Stimulated activated CD4-positive, alpha-beta T cell treated with anti-CD3 and anti-CD28 coated beads, Interleukin-4, amount 100 ng/mL, for 48 hours (primary cell): ENCODE measurements around the gene CLEC18B.
"Not testable (repeated sequence)": the region's sequence is repeated elsewhere in the genome, so short reads cannot be mapped to it uniquely, and the experiment has no call there.

Experiments used
- DNase-seq, 2 donors: peaks; one replicate each; pipeline ENCODE4 v3.0.0-alpha.2; 2020; ENCODE audit warnings: low read depth in 2 of 2

CLEC18B gene

DNA sequence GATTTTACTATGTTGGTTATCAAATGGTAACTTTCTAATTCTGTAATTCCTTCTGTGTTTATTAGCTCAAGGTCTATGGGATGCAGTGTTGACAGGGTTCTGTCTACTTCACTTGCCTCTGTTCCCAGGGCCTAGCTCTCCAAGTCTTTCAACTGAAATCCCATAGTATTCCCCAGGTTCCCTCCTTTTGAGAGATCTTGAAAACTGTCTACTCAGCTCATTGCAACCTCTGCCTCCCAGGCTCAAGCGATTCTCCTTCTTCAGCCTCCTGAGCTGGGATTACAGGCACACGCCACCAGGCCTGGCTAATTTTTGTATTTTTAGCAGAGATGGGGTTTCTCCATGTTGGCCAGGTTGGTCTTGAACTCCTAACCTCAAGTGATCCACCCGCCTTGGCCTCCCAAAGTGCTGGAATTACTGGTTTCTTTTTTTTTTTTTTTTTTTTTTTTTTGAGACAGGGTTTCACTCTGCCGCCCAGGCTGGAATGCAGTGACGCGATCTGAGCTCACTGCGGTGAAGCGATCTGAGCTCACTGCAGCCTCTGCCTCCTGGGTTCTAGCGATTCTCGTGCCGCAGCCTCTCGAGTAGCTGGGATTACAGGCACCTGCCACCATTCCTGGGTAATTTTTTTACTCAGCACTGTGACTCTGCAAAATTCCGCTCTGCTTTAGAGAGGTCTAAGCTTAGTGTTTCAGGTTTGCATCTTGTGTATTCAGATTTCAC is 22.5 kb upstream of the CLEC18B start:
- DNase-seq: not testable (repeated sequence)

DNA sequence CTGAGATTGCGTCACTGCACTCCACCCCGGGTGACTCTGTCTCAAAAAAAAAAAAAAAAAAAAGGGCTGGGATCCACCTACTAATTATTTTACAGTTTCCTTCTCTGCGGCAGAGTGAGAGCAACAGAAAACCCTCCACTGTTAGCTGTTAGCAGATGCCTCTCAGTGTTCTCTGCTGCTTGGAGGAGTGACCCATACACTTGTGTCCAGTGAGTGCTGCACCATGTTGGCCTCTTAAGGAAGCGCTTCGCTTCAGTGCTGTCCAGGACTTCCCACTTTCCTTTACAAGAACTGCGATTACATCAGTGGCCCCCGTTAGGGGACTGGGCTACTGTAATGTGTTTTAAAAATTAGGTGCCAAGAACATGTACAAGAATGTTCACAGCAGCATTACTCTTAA is 18.4 kb upstream of the CLEC18B start:
- no peak for DNase-seq

DNA sequence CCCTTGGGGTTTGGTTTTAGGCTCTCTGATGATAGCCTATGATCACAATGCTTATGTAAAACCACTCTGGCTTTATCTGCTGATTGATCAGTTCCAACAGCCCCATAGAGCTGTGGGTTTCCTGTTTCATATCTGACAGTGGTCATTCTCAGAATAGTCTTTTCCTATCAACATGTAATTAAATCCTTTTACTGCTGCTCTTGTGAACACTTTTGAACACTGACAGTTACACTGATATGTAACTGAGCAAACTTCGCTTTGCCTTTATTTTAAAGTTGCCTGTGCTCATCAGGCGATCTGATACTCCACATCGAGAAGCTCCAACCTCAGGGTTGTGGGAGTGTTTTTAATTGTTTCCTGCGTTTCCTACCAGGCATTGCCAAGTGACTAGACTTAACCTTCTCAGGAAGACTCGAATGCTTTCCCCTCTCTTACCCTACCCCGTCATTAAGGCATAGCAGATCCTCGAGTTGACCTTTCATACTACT is 17.3 kb upstream of the CLEC18B start:
- no peak for DNase-seq

DNA sequence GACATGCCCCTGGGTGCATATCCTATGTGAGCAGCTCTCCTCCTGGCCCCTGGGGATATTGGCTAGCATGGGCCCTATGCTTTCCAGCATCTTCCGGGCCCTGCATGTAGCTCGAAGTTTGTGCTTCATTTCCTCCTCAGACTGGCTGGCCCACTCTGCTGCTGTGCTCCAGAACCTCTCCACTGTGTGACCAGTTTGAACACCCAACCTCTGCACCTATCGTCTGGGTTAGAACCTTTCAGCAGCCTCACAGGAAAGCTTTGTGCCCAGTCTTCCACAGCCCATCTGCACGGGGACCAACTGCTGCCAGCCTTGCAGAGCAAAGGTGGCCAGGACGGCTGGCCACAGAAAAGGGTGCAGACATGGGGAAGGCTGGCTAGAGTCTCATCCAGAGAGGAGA is 10.2 kb upstream of the CLEC18B start:
- DNase-seq: no peak

DNA sequence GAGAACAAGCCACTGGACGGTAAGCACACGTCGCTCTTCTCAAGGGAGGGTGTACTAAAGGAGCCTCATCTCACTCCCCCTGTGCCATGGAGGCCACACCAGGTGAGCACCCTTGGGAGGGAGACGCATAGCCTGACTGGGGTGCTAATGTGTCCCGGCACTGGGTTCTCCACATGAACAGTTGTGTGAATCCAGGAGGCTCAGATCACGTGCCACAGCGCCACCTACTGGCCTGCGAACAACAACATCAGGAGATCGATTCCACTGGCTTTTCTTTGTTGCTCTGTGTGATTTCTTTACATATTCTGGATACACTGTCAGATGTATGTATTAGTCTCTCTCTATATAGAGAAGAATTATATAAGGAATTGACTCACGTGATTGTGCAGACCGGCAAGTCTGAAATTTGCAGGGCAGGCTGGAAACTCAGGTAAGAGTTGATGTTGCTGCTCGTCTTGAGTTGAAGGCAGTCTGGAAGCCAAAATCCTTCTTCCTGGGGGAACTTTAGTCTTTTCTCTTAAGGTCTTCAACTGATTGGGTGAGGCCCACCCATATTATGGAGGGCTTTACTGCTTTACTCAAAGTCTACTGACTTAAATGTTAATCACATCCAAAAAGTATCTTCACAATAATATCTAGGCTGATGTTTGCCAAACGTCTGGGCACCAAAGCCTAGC is 8.9 kb upstream of the CLEC18B start:
- peak; percentile 22 to 30 for DNase-seq

DNA sequence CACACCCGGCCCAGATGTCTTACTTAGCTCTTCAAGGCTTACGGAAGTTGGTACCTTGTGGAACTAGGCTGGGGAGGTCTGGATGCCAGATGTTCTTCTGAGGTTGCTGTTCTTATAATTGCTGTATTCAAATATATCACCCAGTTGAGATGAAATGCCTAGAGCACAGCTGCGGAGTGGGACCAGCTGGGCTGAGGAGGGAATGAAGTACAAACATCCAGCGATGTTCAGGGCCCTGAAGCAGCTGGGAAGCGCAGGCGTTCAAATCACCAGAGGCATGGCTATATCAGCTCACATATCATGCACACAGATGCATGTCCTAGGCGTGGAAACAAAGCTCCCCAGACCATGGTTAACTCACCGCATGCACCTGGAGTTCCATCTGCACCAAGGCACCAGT is 7.2 kb upstream of the CLEC18B start:
- DNase-seq: not testable (repeated sequence)

DNA sequence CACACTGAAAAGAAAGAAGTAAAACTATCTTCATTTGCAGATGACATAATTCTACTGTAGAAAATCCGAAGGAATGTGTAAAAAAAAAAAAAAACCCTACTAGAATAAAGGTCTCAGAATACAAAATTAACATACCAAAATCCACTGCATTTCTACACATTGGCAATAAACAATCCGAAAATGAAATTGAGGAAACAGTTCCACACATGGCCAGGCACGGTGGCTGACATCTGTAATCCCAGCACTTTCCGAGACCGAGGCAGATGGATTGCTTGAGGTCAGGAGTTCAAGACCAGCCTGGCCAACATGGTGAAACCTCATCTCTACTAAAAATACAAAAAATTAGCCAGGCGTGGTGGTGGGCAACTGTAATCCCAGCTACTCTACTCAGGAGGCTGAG is 4.5 kb upstream of the CLEC18B start:
- not testable (repeated sequence) for DNase-seq

DNA sequence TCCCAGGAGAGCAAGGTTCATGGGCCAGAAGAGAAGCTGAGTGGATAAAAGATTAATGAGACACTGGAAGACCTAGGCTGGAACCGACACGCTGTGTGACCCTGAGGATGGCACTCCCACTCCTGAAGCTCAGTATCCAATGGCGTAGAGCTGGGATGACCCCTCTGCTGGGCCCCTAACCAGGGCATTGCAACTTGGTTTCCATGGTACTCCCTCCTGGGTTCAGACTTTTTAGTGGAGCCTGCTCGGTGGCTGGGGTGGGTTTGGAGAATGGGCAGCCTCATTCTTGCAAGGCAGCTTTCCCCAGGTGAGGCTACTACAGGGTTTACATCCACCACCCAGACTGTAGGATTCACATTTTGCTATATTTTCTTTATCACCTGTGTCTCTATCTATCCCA is 2.4 kb upstream of the CLEC18B start:
- DNase-seq: not testable (repeated sequence)

DNA sequence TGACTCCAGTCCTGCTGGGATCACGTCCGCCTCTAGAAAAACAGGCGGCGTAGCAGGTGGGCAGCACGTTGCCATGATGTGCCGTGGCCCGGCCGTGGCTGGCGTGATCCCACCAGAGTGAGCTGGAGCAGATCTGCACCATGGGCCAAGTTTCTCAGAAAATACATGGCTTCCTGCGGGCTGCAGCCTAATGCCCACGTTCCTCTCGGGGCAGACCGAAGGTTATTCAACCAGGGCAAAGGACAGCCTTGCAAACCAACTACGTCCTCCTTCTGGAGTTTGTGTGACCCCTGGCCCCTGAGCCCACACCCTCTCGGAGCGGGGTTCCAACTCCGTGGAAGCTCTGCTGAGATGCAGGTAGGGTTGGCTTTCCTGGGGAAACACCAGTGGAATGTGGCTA is 808 bp upstream of the CLEC18B start:
- DNase-seq: not testable (repeated sequence)

DNA sequence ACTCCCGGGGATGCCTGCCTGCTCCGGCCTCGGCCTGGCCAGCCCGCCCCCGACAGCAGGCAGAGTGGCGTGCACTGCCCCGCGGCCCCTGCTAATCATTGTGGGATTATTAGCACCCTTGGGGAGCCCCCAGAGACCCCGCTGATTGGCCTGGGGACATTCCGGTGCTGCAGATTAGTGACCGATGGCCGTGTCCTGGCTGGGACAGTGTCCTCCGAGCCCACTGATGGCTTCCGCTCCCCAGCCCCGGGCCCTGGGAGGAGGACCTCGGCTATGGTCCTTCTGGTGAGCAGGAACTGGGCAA is 156 bp upstream of the CLEC18B start:
- not testable (repeated sequence) for DNase-seq

DNA sequence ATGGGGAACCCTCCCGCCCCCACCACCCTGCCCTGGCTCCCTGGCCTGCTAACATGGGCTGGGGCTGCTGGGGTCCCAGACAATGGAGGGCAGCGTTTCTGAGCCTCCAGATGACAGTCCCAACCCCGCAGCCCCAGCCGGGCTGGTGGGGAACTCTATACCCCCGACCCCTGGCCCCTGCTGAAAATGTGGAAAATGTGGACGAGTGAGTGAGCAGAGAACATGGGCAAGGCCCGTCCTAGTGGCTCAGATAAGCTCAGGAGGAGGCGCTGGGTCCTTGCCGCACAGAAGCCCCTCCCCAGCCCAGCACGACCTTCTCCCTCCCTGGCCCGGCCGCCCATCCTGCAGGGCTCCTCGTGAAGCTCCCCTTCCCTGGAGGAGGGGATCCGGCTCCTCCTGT is 1.5 kb downstream of the CLEC18B start:
- DNase-seq: not testable (repeated sequence)

DNA sequence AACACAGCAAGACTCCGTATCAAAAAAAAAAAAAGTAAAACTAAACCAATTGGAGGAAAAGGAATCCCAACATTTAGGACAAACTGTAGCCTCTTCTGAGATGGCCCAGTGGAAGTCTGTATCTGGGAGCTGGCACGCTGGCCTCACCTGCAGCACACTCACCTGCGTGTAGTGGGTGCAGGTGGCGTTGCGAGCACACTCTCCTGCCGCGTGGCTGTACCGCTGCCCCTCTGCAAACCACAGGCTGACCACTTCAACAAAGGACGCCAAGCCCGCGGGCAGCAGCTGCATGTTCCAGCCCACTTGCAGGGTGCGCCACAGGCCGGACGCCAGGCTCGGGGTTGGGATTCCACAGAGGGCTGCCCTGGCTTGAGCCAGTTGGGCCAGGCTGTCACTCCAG is 3.4 kb downstream of the CLEC18B start:
- not testable (repeated sequence) for DNase-seq

DNA sequence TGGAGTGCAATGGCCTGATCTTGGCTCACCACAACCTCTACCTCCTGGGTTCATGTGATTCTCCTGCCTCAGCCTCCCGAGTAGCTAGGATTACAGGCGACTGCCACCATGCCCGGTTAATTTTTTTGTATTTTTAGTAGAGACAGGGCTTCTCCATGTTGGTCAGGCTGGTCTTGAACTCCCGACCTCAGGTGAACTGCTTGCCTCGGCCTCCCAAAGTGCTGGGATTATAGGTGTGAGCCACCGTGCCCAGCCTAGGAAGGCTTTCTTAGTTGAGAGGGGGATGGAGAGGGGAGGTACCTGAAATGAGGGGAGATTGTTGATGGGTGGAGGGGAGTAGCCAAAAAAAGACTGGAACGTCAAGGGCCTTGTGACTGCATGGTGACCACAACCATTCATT is 7.4 kb downstream of the CLEC18B start:
- not testable (repeated sequence) for DNase-seq

DNA sequence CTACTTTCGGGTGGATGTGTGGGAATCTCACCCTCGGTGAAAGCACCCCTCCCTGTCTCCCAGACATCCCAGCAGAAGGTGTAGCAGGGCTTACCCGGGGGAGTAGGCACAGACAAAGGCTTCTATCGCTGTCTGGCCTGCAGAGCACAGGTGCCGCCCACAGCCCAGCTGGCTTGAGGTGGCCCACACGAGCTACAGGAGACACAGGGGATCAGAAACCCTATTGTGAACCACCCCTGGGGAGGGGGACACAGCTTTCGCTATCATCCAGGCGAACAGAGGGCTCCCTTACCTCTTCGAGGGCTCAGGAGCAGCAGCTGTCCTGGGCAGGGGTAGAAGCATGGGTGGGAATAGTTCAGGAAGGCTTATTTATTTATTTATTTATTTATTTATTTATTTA is 7.8 kb downstream of the CLEC18B start:
- DNase-seq: not testable (repeated sequence)

DNA sequence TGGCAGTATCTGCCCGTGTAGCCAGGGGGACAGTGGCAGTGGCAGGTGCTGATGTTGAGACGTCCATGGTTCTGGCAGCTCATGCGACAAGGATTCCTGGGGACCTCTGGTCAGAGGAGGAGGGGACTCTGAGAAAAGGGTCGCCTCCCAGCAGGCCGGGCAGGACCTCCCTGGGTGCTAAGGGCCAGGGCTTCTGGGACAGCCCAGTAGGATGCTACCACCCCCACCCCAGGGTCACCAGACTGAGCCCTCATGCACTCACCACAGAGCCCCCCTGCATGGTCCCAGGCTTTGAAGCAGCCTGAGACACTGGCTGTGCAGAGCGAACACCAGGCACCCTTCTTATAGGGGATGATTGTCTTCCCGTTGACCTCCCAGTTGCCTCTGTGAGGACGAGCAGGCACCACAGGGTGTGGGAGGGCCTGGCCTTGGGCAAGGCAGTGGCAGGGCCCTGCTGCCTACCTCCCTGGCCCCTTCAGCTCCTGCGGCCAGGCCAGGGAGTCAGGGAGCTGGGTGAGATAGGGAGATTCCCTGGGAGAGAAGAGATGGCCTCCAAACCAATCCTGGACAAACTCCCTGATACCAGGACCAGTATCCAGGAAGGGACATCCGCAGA is 8.4 kb downstream of the CLEC18B start:
- not testable (repeated sequence) for DNase-seq

DNA sequence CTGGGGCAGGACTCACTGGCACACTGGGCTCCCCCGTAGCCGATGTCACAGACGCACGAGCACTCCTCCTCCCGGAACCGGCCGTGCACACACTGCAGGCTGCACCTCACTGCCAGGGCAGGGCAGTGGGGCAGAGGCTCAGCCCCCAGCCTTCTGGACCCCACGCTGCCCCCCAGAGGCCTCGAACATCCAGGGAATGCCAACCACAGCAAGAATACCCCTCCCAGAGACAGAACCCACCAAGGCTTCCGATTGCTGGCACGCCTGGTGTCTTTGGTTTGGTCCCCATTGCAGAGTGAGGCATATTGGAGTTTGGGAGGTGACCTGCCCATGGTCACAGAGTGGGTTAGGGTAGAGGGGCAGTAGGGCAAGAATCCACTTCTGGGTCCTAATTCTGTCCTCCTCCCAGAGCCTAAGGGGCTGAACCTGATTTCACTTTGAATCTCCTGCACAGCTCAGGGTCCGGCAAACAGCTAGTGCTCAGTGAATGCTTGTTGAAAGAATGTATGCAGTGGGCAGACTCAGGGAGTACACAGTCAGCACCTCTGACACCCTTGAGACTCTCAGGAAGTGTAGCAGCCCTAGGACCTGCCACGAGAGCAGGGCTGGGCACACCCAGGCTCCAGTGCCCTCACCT is 9.0 kb downstream of the CLEC18B start:
- DNase-seq: not testable (repeated sequence)

DNA sequence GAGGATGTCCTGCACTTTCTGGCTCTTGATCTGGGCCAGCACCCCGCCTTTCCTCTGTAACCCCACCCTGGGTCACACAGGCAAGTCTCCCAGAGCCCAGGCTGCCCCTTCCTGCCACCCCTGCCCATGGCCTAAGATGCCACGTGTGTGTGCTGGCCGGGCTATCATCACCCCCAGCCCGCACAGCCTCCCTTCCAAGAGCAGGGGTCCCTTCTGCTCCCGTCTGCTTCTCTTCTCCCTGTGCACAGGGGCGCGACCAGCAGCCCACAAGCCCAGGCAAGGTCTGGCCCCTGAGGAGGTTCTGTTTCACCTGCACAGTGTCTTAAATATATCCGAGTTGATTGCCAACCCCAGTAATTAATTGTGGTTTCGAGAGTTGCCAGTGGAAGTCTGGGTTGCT is 10.3 kb downstream of the CLEC18B start:
- not testable (repeated sequence) for DNase-seq

DNA sequence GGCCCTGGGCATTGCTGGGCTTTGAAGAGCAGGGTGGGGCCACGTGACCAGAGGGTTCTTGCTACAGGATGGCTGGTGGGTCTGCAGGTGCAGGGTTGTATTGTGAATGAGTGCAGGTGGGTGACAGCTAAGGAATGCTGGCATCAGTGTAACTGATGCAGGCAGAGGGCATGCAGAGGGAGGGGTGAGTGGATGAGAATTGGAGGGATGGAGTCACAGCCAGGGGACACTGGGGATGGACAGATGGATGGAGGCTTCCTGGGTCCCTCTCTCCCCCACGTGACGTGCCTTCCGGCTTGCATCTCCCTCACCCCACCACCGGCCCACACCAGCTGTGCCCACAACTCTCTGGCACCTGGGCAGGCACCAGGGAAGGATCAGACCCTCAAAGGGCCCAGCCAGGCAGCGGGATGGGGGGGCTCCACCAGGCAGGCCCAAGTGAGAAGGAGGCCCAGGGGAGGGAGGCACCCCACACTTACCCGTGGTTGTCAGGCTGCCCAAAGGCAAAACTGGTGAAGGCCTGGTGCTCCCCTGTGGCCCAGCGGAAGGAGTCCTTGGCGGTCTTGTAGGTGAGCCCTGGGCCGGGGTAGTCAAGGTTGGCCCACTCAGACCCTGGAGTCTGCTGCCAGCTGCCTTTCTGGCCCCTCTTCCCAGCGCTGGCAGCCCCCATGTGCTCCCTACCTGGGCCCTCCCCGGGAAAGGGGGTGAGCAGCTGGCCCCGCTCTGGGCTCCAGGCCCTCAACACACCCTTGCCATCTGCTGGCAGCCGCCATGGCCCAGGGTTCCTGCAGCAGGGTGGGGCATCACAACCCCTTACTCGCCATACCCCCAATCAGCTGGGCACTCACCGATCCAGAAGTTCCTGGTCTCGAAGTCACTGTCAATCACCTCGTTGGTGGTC is 11.0 kb downstream of the CLEC18B start:
- not testable (repeated sequence) for DNase-seq

DNA sequence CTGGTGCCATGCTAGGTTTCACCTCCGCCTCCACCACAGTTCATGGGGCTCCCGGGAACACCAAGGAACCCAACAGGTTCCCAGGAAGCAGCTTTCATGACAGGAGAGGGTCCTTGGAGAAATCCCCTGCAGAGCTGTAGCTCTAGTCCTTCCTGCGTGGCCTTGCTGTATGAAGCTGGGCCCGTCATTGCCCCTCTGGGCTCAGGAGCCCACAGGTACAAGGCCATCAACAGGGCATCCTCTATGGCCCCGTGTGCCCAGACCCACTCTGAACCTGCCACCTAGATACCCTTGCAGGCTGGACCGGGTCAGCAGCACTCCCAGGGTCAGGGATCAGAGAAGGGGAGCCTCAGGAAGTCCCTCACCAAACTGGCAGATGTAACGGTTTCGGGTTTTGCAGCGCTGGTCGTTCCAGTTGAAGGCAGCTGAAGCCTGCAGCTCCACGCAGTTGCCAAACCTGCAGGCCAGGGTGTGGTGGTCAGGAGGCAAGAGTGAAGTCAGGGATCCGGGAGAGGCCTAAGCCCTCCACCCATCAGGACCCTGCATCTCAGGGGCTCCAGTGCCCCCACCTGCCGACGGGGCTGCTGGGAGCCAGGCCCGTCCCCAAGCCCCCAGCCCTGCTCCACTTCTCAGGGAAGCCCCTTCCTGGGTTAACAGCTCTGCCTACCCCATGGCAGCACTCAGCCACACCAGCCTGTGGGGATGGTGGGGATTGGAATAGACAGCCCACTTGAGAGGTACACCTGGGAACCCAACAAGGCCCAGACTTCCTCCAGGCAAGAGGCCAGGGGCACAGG is 11.9 kb downstream of the CLEC18B start:
- not testable (repeated sequence) for DNase-seq

DNA sequence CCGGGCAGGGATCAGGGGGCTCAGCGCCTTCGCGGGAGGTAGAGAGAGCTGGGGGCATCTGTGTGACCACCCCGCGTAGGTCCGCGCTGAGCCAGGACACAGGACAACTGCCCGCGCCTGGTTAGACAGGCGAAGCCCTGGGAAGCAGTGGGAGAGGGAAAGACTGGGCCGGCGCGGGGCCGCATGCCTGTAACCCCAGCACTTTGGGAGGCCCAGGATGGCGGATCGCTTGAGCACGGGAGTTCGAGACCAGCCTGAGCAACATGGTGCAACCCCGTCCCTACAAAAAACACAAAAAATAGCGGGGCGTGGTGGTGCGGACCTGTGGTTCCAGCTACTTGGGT is 13.9 kb downstream of the CLEC18B start:
- not testable (repeated sequence) for DNase-seq
